K562 (cell line): ENCODE results near the gene PACRG. TPM values are rescaled to one million over a fixed set of nuclear protein-coding genes. Genes with fewer than 3 reads are reported as not detected.
A peak's percentile ranks its signal among the peaks of the same experiment; 100 is the strongest.

Experiments
- ATAC-seq: fragments of 200-7000 bp; cut with Tn5 transposase; 3 replicates; pipeline ENCODE4 v1.9.1; 2020; ENCODE audit warnings: moderate library complexity
- BruUV-seq: library from RNA; stranded (reverse); fragments of 400-500 nt; replicated peaks from 2 replicates; lab custom pipeline; 2021; lab: Mats Ljungman, UMichigan
- CTCF ChIA-PET: fragments of 300-600 bp; formaldehyde crosslinking; extraction: SDS; loops from one replicate; lab custom pipeline; 2021; ENCODE audit warnings: low intra/inter-chr PET ratio; lab: Yijun Ruan, JAX
- POLR2A ChIA-PET: fragments of 300-600, 350-650 bp; sonication (Branson Sonifier 250); formaldehyde crosslinking; extraction: SDS; loops from one replicate; lab custom pipeline; 2021; ENCODE audit warnings: antibody characterized with exemption, inconsistent platforms; lab: Yijun Ruan, JAX
- DNase-seq, 4 experiments: peaks; one replicate each; pipeline versions ENCODE4 v3.0.0 to v3.0.0-alpha.2; 2011 to 2018; ENCODE audit warnings: low spot score in 3 of 4, mixed read lengths in 3 of 4; ENCODE audit errors: extremely low read depth in 1 of 4
- FAIRE-seq: peaks from 2 replicates; lab custom pipeline; 2011; peaks lifted over from hg19 to GRCh38; lab: Jason Lieb, UNC
- H2AFZ ChIP-seq: 2 replicates; pipeline ENCODE4 v1.6.0; 2011; ENCODE audit warnings: low read depth, low read length, control low read depth, inconsistent platforms
- H3K27ac ChIP-seq: fragments of 200-600 bp; 3 replicates; pipeline ENCODE4 v1.8.0; 2011; ENCODE audit warnings: low read depth, mild to moderate bottlenecking, control low read depth, inconsistent platforms, low read length, moderate library complexity, mixed read lengths; ENCODE audit errors: extremely low read depth
- H3K27me3 ChIP-seq, 2 experiments: fragments of 300-600 bp in 1 of 2; 2 replicates in 1 of 2; 3 replicates in 1 of 2; pipeline versions ENCODE4 v1.6.0 to v1.8.0; 2011; ENCODE audit warnings: inconsistent platforms in 2 of 2, low read length in 2 of 2, mild to moderate bottlenecking in 1 of 2, mixed read lengths in 1 of 2, moderate library complexity in 1 of 2; ENCODE audit not compliant: control insufficient read depth in 2 of 2, insufficient read depth in 2 of 2
- H3K36me3 ChIP-seq: fragments of 300-600 bp; 3 replicates; pipeline ENCODE4 v1.8.0; 2011; ENCODE audit warnings: mild to moderate bottlenecking, low read length, inconsistent platforms; ENCODE audit not compliant: control insufficient read depth, insufficient read depth
- H3K4me1 ChIP-seq, 2 experiments: fragments of 200-600 bp in 1 of 2; replicated peaks in 1 of 2; 2 replicates in 1 of 2; 3 replicates in 1 of 2; pipeline versions ENCODE4 v1.5.1 to v1.8.0; 2011; ENCODE audit warnings: inconsistent platforms in 2 of 2, low read length in 2 of 2, mild to moderate bottlenecking in 1 of 2, mixed read lengths in 1 of 2, moderate library complexity in 1 of 2; ENCODE audit not compliant: control insufficient read depth in 2 of 2, insufficient read depth in 2 of 2
- H3K4me2 ChIP-seq: 2 replicates; pipeline ENCODE4 v1.6.1; 2011; ENCODE audit warnings: low read length, control low read depth, inconsistent platforms, mixed read lengths; ENCODE audit not compliant: insufficient read depth
- H3K4me3 ChIP-seq: fragments of 200-600 bp; sonication (generic), shearing (Covaris generic); 2 replicates; pipeline ENCODE4 v1.5.1; 2016; ENCODE audit warnings: control low read depth, inconsistent platforms
- H3K79me2 ChIP-seq: fragments of 200-600 bp; 3 replicates; pipeline ENCODE4 v1.8.0; 2011; ENCODE audit warnings: low read length, inconsistent platforms; ENCODE audit not compliant: control insufficient read depth, insufficient read depth
- H3K9ac ChIP-seq, 2 experiments: 2 replicates each; pipeline versions ENCODE4 v1.6.0 to v1.6.1; 2011; ENCODE audit warnings: low read depth in 2 of 2, low read length in 2 of 2, control low read depth in 1 of 2, inconsistent platforms in 1 of 2, mild to moderate bottlenecking in 1 of 2, mixed read lengths in 1 of 2; ENCODE audit not compliant: insufficient read depth in 1 of 2
- H3K9me1 ChIP-seq: one replicate; pipeline ENCODE4 v1.6.0; 2011; ENCODE audit warnings: inconsistent platforms, mild to moderate bottlenecking, low read length, moderate library complexity; ENCODE audit not compliant: control insufficient read depth, insufficient read depth
- H3K9me3 ChIP-seq: replicated peaks from 2 replicates; pipeline ENCODE4 v1.5.1; 2011; ENCODE audit warnings: low read depth, low read length, inconsistent platforms; ENCODE audit not compliant: control insufficient read depth, insufficient read depth
- H4K20me1 ChIP-seq: replicated peaks from 2 replicates; pipeline ENCODE4 v1.6.1; 2011; ENCODE audit warnings: low read length, inconsistent platforms, mixed read lengths; ENCODE audit not compliant: control insufficient read depth, insufficient read depth
- BMI1 ChIP-seq: fragments of 150-350 bp; IDR thresholded peaks from 2 replicates; pipeline ENCODE4 v1.6.1; 2014; ENCODE audit warnings: low read length
- BRCA1 ChIP-seq, 2 experiments: fragments of 450-650 bp in 1 of 2; sonication (generic) in 1 of 2; formaldehyde crosslinking in 1 of 2; IDR thresholded peaks; 2 replicates each; pipeline versions ENCODE4 v1.5.0 to v1.6.1; 2017 to 2020; ENCODE audit warnings: mild to moderate bottlenecking in 1 of 2, missing genetic modification reagents in 1 of 2
- C11orf30 ChIP-seq: fragments of 450-650 bp; IDR thresholded peaks from 2 replicates; pipeline ENCODE4 v1.6.1; 2016; ENCODE audit warnings: low read depth, mild to moderate bottlenecking
- CBX2 ChIP-seq: fragments of 200-600 bp; sonication (generic); IDR thresholded peaks from one replicate; pipeline ENCODE4 v1.6.1; 2012; ENCODE audit warnings: mild to moderate bottlenecking, low read length, inconsistent platforms; ENCODE audit not compliant: insufficient read depth, poor library complexity, severe bottlenecking
- CBX8 ChIP-seq: fragments of 200-600 bp; sonication (generic); IDR thresholded peaks from 2 replicates; pipeline ENCODE4 v1.6.1; 2012; ENCODE audit warnings: borderline replicate concordance, mixed run types, low read depth, mild to moderate bottlenecking, moderate library complexity, mixed read lengths, low read length, control low read depth, inconsistent platforms; ENCODE audit not compliant: poor library complexity, severe bottlenecking; ENCODE audit errors: extremely low read depth
- FOS ChIP-seq: IDR thresholded peaks from 3 replicates; pipeline ENCODE4 v1.6.1; 2011; ENCODE audit not compliant: insufficient read length; ENCODE audit errors: extremely low read depth
- FOSL1 ChIP-seq: fragments of 200-800 bp; sonication (Bioruptor generic); conservative IDR thresholded peaks from 2 replicates; pipeline ENCODE4 v1.6.1; 2016; ENCODE audit warnings: missing genetic modification characterization, missing compliant biosample characterization
- MAFG ChIP-seq: fragments of 450-650 bp; conservative IDR thresholded peaks from 2 replicates; pipeline ENCODE4 v1.6.1; 2016; ENCODE audit warnings: missing genetic modification characterization, missing compliant biosample characterization
- RNF2 ChIP-seq: sonication (generic); IDR thresholded peaks from 2 replicates; pipeline ENCODE4 v1.6.1; 2016
- SMARCB1 ChIP-seq: IDR thresholded peaks from 2 replicates; pipeline ENCODE4 v1.6.1; 2011; ENCODE audit warnings: improper control_type of control experiment, low read depth; ENCODE audit not compliant: insufficient read length
- ZFP36 ChIP-seq: fragments of 150-350 bp; IDR thresholded peaks from 2 replicates; pipeline ENCODE4 v1.6.1; 2018; ENCODE audit warnings: low read length, low read depth; ENCODE audit not compliant: partially characterized antibody
- ZNF12 ChIP-seq: sonication (generic); formaldehyde crosslinking; IDR thresholded peaks from 2 replicates; pipeline ENCODE4 v1.4.0; 2020; ENCODE audit warnings: mild to moderate bottlenecking, missing genetic modification reagents
- ZNF316 ChIP-seq: fragments of 450-650 bp; IDR thresholded peaks from 2 replicates; pipeline ENCODE4 v1.6.1; 2016
- WGBS: fragments of 100-300 bp; shearing (Covaris generic); methylation state at CpG from one replicate; pipeline ENCODE4 v1.1.6; 2016; ENCODE audit warnings: low coverage, mixed read lengths; ENCODE audit not compliant: insufficient coverage; ENCODE audit errors: missing lambda C conversion rate; 5-methylcytosine and 5-hydroxymethylcytosine counted together
- in situ Hi-C: fragments of 300-500 bp; cut with MboI; formaldehyde crosslinking; loops from 4 replicates; pipeline ENCODE4 v1.15.0; 2018; ENCODE audit warnings: inconsistent platforms, mixed read lengths
- intact Hi-C: fragments of 100-400 bp; cut with micrococcal nuclease; formaldehyde crosslinking; loops from 2 replicates; pipeline ENCODE4 v1.14.2; 2022
- polyA plus RNA-seq, 8 experiments: library from polyadenylated mRNA; depleted of rRNA in 4 of 8; stranded (reverse) in 5 of 8; unstranded in 3 of 8; fragments of >200 nt; fragmentation: Nextera tagmentation in 2 of 8; fragmentation: Illumina TruSeq in 1 of 8; extraction: Ambion mirVana in 2 of 8; extraction: Trizol in 1 of 8; gene quantifications; 2 replicates each; pipeline versions ENCODE4 v1.2.1 to v1.2.3, GENCODE V29; 2011 to 2014; ENCODE audit warnings: inconsistent platforms in 1 of 8, missing spikeins in 1 of 8
- total RNA-seq, 7 experiments: library from RNA; depleted of rRNA in 6 of 7; stranded (reverse); fragments of >200 nt in 6 of 7; fragmentation: Illumina TruSeq in 2 of 7; extraction: Trizol in 2 of 7; gene quantifications; 2 replicates each; pipeline versions ENCODE4 v1.2.1 to v1.2.3, GENCODE V29; 2011 to 2021; ENCODE audit warnings: low replicate concordance in 1 of 7
- TF ChIP-seq, protein P1 (sequence below): fragments of 200-800 bp; sonication (Bioruptor generic); IDR thresholded peaks from 2 replicates; pipeline ENCODE4 v1.6.1; 2017; ENCODE audit warnings: missing genetic modification characterization, missing compliant biosample characterization
- TF ChIP-seq, protein P2 (sequence below): fragments of 250-450 bp; sonication (Bioruptor Pico); IDR thresholded peaks from 2 replicates; pipeline ENCODE4 v1.4.0; 2020; ENCODE audit warnings: borderline replicate concordance

PACRG gene
- total and polyA plus RNA-seq, 9 of the 15 experiments (the other 6 are each of a cell fraction or from before 2014, with no cell fraction given), result 0.04 TPM; not detected in 8

DNA sequence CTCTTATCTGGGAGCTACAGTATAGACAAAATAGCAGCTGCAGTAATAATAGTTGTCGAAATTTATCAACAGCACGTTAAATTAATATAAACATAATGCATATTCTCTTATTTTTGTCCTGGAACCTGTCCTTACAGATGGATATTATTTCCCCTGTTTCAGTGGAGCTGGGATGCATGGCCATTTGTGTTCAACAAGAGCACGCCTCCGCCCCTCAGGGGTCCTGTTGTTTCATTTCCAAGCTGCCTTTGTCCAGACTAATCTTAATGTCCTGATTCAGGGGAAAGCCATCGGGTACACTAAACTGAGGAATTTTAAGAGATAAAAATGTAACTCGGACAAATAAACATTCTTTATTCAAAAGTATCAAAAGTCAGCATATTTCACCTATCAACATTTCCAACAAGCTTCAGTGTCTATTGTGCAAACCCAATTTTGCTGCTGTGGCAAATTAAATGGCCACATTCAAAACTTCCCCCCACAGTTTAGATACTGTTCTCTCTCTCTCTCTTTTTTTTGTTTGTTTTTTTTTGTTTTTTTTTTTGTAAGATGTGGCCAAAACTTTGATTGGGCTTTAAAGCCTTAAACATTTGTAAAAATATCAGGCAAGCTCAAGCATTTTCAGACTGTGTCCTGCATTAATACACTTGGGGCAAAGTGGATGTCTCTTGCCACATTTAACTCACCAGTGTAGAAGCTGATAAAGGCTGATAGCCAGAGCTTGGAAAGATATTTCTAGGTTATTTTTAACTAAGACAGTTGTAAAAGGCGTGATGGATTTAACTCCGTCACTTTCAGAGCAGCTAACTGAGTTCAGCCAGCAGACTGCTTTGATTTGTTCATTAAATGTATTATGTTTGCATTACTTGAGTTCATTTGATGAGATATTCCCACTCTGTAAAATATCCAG, 574.2 kb downstream of the PACRG start:
- Histone ChIP-seq H3K27ac (no peak overlapping the region), H4K20me1 (no peaks in the 10 kb centered on the region), H3K9ac (no peak overlapping the region), H3K9me1 (no peaks in the 10 kb centered on the region), H2AFZ (no peak overlapping the region), H3K9me3 (no peaks in the 10 kb centered on the region), H3K27me3 (peaks cover 11 to 42% of the 10 kb centered on the region in 2 experiments), H3K4me3 (no peak overlapping the region)
- WGBS, result under 1% methylated on average over 8 of the region's 8 CpGs
- DNase-seq (no peak), FAIRE-seq (no peak)
- in situ Hi-C loops, result no loop called here
- no TSS peak for BruUV-seq
- TF ChIP-seq FOSL1, result no peak
- TF ChIP-seq, protein P1, sequence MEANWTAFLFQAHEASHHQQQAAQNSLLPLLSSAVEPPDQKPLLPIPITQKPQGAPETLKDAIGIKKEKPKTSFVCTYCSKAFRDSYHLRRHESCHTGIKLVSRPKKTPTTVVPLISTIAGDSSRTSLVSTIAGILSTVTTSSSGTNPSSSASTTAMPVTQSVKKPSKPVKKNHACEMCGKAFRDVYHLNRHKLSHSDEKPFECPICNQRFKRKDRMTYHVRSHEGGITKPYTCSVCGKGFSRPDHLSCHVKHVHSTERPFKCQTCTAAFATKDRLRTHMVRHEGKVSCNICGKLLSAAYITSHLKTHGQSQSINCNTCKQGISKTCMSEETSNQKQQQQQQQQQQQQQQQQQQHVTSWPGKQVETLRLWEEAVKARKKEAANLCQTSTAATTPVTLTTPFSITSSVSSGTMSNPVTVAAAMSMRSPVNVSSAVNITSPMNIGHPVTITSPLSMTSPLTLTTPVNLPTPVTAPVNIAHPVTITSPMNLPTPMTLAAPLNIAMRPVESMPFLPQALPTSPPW (CRISPR knock-in tag), result no peak
- no peak for TF ChIP-seq SMARCB1
- 0 out of 2 replicates have a peak, but pooled peaks have one; percentile 5 for TF ChIP-seq MAFG (tag)
- TF ChIP-seq C11orf30, result peak; percentile 20; the same call in 1 of the 2 replicates
- no peak for TF ChIP-seq ZFP36
- TF ChIP-seq ZNF316, result peak; percentile 60
- TF ChIP-seq ZNF12 (CRISPR knock-in tag), result no peak
- no peak for TF ChIP-seq BMI1
- TF ChIP-seq, protein P2, sequence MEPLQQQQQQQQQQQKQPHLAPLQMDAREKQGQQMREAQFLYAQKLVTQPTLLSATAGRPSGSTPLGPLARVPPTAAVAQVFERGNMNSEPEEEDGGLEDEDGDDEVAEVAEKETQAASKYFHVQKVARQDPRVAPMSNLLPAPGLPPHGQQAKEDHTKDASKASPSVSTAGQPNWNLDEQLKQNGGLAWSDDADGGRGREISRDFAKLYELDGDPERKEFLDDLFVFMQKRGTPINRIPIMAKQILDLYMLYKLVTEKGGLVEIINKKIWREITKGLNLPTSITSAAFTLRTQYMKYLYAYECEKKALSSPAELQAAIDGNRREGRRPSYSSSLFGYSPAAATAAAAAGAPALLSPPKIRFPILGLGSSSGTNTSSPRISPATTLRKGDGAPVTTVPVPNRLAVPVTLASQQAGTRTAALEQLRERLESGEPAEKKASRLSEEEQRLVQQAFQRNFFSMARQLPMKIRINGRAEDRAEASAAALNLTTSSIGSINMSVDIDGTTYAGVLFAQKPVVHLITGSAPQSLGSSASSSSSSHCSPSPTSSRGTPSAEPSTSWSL (CRISPR knock-in tag), result no peak
- TF ChIP-seq RNF2, result no peak
- no peak for TF ChIP-seq FOS
- no peak for TF ChIP-seq BRCA1 (IDR thresholded peaks at IDR 0.05)
- TF ChIP-seq BRCA1 (CRISPR knock-in tag; IDR thresholded peaks at IDR 0.05), result no peak
- no peak for TF ChIP-seq CBX2
- TF ChIP-seq CBX8, result no peak
- TF ChIP-seq, all 486 proteins: peak for 3
- no peaks in the 10 kb centered on the region for H3K36me3 ChIP-seq
- no peak overlapping the region for H3K4me2 ChIP-seq
- intact Hi-C loops, result no loop called here
- CTCF ChIA-PET, result no interaction called here
- no peak for ATAC-seq
- POLR2A ChIA-PET, result interaction anchor here (0.6 kb wide), 3 partner anchors 9 to 19 kb away, joined by 3 read pairs; no protein-coding TSS in a partner anchor
- H3K4me1 ChIP-seq, result no peaks in the 10 kb centered on the region
- no peaks in the 10 kb centered on the region for H3K79me2 ChIP-seq
